AG04449 (cell line): ENCODE data around the gene EFR3B.

Experiments used
- CTCF ChIA-PET: fragments of 350-600 bp; formaldehyde crosslinking; extraction: SDS; loops from one replicate; lab custom pipeline; 2021; ENCODE audit warnings: antibody characterized with exemption; lab: Yijun Ruan, JAX
- POLR2A ChIA-PET: fragments of 400-600, 350-600 bp; formaldehyde crosslinking; extraction: SDS; loops from one replicate; lab custom pipeline; 2020; ENCODE audit warnings: antibody characterized with exemption, inconsistent platforms; lab: Yijun Ruan, JAX
- DNase-seq: peaks from one replicate; pipeline ENCODE4 v3.0.0-alpha.2; 2010; ENCODE audit warnings: low read depth, low spot score
- H3K4me3 ChIP-seq: 2 replicates; pipeline ENCODE4 v1.5.1; 2011; ENCODE audit warnings: low read depth, mild to moderate bottlenecking, control low read depth, low read length
- CTCF ChIP-seq: IDR thresholded peaks from one replicate; pipeline ENCODE4 v1.5.1; 2011; ENCODE audit warnings: mild to moderate bottlenecking, moderate library complexity, low read length, control low read depth, inconsistent platforms; ENCODE audit not compliant: insufficient read depth; ENCODE audit errors: missing control alignments

Gene EFR3B

GRCh38 chr2:25201794-25202193 is 159.9 kb downstream of the EFR3B start:
- CTCF ChIA-PET: interaction anchor here (1.0 kb wide), 1 partner anchor 211 kb away, joined by 3 read pairs; no protein-coding TSS in a partner anchor
- no peak for DNase-seq
- TF ChIP-seq CTCF: no peak
- POLR2A ChIA-PET: no interaction called here
- H3K4me3 ChIP-seq: no peak overlapping the region

DNA sequence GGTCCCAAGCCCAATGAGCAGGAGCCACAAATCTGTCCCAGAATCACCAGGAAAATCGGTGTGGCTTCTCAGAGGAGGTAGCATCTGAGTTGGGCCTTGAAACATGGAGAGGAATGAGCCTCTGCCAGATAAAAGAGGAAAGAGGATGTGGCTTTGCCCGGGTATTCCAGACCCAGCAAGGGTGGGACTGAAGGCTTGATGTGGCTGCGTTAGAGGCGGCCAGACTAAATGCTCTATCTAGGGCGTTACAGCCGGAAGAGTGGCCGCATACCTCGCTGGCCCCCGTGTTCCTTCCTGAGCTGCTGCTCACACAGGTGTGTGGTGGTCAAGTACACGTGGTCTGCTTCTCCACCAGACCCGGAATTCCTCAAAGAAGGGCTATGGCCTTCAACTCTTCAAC is 160.4 kb downstream of the EFR3B start:
- H3K4me3 ChIP-seq: no peak overlapping the region
- ChIA-PET POLR2A (no interaction called here), CTCF (interaction anchor here (0.9 to 1.0 kb wide), 2 partner anchors 10 to 211 kb away, joined by 3 read pairs; no protein-coding TSS in a partner anchor)
- TF ChIP-seq CTCF: no peak
- no peak for DNase-seq

DNA sequence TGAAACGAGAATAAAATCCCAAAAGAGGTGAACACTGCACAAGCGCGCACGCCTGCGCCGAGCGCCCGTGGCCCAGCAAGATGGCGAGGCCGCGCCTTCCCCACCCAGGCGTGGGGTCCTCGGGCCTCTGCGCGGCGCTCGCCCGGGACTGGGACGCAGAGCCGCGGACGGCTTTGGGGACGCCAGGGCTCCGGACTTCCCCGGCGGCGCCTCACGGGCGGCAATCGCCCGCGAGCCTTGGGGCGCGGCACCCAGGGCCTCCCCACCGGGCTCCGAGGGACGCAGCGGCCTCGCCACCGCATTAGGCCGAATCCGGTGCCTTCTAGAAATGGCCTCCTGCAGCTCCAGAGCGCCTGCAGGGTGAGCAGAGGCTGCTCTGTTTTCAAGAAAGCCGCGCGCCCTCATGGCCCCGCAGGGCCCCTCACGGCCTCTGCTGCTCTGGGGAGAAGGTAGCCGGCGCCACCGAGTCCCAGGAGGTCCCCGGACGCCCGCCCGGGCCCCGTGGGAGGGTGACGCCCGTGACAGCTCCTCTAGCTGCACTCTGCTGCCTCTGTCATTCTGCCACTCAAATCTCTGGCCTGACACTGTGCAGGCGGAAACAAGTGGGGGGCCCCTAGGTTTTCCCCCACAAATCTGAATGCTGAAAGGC is 162.4 kb downstream of the EFR3B start:
- DNase-seq: no peak
- no peak for TF ChIP-seq CTCF
- H3K4me3 ChIP-seq: peak overlapping the region; percentile 6; the same call in 1 of the 2 replicates
- ChIA-PET POLR2A (no interaction called here), CTCF (interaction anchor here (5.5 kb wide), 1 partner anchor 9 kb away, joined by 46 read pairs; no protein-coding TSS in a partner anchor)

DNA sequence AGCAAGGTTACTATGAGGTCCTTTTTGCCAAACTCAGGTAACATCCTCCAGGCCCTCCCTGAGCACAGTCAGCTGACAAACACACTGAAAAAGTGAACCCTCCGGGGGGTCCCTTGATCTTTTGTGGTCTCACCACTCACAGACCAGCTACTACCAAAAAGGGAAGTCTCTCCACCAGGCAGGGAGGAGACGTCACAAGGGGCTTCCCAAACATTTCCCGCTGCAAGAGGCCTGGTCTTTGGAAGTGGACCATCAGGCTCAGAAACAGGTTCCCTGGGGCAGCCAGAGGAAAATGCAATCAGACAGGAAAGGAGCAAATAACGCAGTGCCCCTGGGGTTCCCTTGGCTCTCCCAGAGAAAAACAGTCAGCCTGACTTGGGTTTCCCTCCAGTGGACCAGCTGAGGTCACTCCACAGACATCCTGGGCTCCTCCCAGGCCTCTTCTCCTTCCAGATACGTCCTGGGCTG is 165.2 kb downstream of the EFR3B start:
- CTCF ChIA-PET: interaction anchor here (1.0 to 5.5 kb wide), 2 partner anchors 11 to 21 kb away, joined by 3 to 46 read pairs; no protein-coding TSS in a partner anchor
- H3K4me3 ChIP-seq: no peak overlapping the region
- TF ChIP-seq CTCF: no peak
- POLR2A ChIA-PET: no interaction called here
- DNase-seq: no peak
